Activated CD4-positive, alpha-beta T cell treated with anti-CD3 and anti-CD28 coated beads, Interleukin-2, amount 50 U/mL, for 1 hour (primary cell): ENCODE measurements around the gene ATP8B3.
A peak's percentile ranks its signal among the peaks of the same experiment; 100 is the strongest.

ENCODE experiments used
- DNase-seq: peaks from one replicate; pipeline ENCODE4 v3.0.0-alpha.2; 2020

The ATP8B3 gene

GRCh38 chr19:1754636-1755466 is 57.2 kb downstream of the ATP8B3 start:
- DNase-seq = no peak

GRCh38 chr19:1754018-1754635 is 57.9 kb downstream of the ATP8B3 start:
- DNase-seq = no peak

GRCh38 chr19:1752757-1753728 is 59.0 kb downstream of the ATP8B3 start, which contains the start of gene ONECUT3:
Gene ONECUT3 (plus strand): TSS chr19:1753506. CDS start chr19:1753663, 157 bp downstream.
- no peak for DNase-seq

- no peak for DNase-seq
Observed at GRCh38 chr19:1752009-1752756, 59.9 kb downstream of the ATP8B3 start.

- no peak for DNase-seq
Observed at GRCh38 chr19:1751367-1752008, 60.6 kb downstream of the ATP8B3 start.

GRCh38 chr19:1750343-1751021 is 61.6 kb downstream of the ATP8B3 start:
- no peak for DNase-seq

- no peak for DNase-seq
Observed at GRCh38 chr19:1749373-1750342, 62.4 kb downstream of the ATP8B3 start.

GRCh38 chr19:1748873-1749341 is 63.2 kb downstream of the ATP8B3 start:
- no peak for DNase-seq

- DNase-seq = no peak
Observed at GRCh38 chr19:1748115-1748872, 63.8 kb downstream of the ATP8B3 start.

GRCh38 chr19:1747285-1748114 is 64.6 kb downstream of the ATP8B3 start:
- DNase-seq = peak; percentile 38

- DNase-seq = no peak
Observed at GRCh38 chr19:1746401-1747284, 65.4 kb downstream of the ATP8B3 start.

GRCh38 chr19:1745589-1746031 is 66.5 kb downstream of the ATP8B3 start:
- DNase-seq = no peak

- DNase-seq = no peak
Observed at GRCh38 chr19:1744822-1745563, 67.1 kb downstream of the ATP8B3 start.

- DNase-seq = no peak
Observed at GRCh38 chr19:1744133-1744665, 67.9 kb downstream of the ATP8B3 start.

GRCh38 chr19:1742989-1743696 is 68.9 kb downstream of the ATP8B3 start:
- no peak for DNase-seq
